Fibroblast of skin of right biceps (primary cell): ENCODE results near the gene SLC23A2.
A peak's percentile ranks its signal among the peaks of the same experiment; 100 is the strongest.

Experiments used
- DNase-seq: peaks from one replicate; pipeline ENCODE4 v3.0.0-alpha.2; 2013

Gene SLC23A2

DNA sequence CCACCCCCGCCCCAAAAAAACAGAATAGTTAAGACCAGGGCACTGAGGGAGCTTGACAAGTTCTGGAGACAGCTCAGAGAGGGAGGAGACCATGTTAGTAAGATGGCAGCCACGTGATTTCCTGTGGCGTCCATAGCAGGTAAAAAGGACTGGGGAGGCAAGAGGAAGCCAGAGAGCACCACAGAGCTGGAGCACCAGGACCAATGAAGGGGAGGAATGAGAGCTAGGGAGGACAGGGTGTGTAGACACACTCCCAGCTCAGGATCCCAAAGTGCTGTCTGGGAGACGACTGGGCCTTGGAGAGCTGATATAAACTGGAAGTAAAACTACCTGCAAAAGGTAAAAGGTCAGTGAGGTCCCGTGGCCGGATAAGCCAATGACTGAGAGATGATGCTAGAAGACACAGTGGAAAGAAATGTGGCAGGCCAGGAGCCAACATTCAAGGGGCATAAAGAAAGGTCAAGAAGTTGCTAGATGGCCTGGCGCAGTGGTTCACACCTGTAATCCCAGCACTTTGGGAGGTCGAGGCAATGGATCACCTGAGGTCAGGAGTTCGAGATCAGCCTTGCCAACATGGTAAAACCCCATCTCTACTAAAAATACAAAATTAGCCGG lies 39.0 kb downstream of the SLC23A2 start:
- DNase-seq: peak; percentile 3

GRCh38 chr20:4961746-4962145 lies 39.6 kb downstream of the SLC23A2 start:
- DNase-seq: peak; percentile 77

GRCh38 chr20:4959592-4959991 lies 41.7 kb downstream of the SLC23A2 start:
- DNase-seq: peak; percentile 26

GRCh38 chr20:4957939-4958362 lies 43.4 kb downstream of the SLC23A2 start:
- peak; percentile 45 for DNase-seq

DNA sequence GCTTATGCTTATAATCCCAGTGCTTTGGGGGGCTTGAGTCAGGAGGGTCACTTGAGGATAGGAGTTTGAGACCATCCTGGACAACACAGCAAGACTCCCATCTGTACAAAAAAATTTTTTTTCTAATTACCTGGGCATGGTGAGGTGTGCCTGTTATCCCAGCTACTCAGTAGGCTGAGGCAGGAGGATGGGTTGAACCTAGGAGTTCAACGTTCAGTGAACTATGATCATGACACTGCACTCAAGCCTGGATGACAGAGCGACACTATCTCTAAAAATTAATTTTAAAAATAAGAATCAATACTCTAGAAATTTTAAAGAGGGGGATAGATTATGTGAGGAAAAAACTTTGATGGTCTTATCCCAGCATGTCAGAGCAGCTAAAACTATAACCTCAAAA lies 44.1 kb downstream of the SLC23A2 start:
- DNase-seq: no peak

GRCh38 chr20:4956200-4956810 lies 45.0 kb downstream of the SLC23A2 start:
- DNase-seq: peak; percentile 55

- DNase-seq: no peak
These were observed 47.4 kb downstream of the SLC23A2 start for GRCh38 chr20:4953881-4954280.

- DNase-seq: no peak
These were observed 49.1 kb downstream of the SLC23A2 start for GRCh38 chr20:4952229-4952628.

DNA sequence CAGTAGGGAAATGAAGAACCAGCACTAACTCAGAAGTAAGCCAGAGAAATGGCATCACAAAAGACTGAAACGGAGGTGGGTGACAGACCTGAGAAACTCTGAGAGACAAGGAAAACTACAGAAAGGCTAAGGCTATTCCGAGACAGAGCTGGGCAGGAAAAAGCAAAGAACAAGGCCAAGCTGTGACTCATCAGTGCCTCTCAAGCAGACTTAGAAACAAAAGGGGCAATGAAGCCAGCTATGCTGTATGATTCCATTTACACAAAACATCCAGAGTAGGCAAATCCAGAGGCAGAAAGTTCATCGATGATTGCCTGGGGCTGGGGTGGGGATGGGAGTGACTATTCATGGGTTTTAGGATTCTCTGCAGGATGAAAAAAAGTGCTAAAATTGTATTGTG lies 50.0 kb downstream of the SLC23A2 start:
- peak; percentile 67 for DNase-seq

GRCh38 chr20:4950841-4951240 lies 50.5 kb downstream of the SLC23A2 start:
- DNase-seq: no peak

- no peak for DNase-seq
These were observed 50.9 kb downstream of the SLC23A2 start for GRCh38 chr20:4950437-4950836.

DNA sequence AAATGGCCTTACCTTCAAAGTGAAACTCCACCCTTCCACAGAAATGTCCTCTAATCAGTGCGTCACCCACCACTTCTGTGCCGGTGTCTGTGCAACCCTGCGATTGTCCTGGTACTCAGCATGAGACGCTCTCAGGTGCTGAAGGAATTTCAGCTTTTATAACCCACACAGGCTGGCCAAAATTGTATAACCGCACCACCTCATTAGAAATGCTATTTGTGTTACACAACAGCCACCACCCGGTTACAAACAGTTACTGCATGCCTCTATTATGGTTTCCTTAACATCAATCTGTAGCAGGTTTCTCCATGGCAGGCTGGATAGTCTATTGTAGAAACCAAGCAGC lies 51.5 kb downstream of the SLC23A2 start:
- no peak for DNase-seq

GRCh38 chr20:4947817-4948559 lies 53.3 kb downstream of the SLC23A2 start:
- DNase-seq: no peak

GRCh38 chr20:4946986-4947385 lies 54.3 kb downstream of the SLC23A2 start:
- no peak for DNase-seq

DNA sequence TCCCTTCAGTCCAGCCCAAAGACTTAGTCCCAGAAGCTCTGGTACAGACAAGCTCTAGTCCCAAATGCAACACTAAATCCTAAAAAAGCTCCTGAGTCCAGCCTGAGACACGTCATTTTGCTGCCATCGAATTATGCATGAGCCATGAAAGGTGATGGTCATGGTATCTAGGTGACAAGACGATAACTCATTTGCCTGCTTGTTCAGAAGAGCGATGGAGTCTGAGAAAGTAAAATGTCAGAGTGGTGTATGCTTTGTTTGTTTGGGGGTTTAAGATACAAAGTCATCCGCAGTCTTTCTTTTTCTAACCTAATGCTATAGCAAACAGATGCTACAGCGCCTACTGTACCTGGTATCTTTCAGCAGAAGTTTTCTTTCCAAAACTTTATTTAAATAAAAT lies 54.7 kb downstream of the SLC23A2 start:
- no peak for DNase-seq

DNA sequence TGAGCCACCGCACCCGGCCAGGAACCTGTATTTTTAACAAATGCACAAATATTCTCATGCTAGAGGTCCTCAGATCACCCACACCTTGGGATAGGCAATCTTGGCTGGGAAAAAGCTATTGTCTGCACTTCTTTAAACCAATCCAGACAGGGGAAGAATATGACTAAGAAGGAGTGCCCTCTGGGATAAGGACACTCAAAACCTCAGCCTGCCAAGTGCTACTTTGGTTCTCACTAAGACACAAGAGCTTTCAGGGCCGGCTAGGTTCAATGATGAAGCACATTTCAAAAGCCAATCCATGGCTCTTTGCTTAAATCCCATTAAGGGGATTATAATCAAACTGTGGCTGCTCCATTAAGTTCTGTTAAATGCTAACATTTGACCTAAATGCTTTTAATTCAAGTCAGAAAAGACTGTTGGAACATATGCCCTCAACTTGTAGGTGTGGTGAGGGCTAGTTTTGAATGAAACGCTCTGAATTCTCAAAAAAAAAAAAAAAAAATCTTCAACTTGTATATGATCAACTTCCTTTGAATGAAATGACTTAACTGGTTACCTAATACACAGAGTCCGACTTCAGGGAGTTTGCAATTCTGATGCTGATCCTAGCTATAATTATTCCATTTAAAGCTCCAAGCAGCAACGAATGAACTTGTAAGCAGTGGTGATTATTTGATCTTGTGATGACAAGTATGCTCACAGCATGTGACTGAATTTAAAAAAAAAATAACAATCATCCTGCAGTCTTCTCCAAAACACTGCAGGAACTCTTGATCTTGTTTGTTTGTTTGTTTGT lies 56.6 kb downstream of the SLC23A2 start:
- no peak for DNase-seq

- peak; percentile 62 for DNase-seq
These were observed 59.0 kb downstream of the SLC23A2 start for GRCh38 chr20:4942331-4942730.

DNA sequence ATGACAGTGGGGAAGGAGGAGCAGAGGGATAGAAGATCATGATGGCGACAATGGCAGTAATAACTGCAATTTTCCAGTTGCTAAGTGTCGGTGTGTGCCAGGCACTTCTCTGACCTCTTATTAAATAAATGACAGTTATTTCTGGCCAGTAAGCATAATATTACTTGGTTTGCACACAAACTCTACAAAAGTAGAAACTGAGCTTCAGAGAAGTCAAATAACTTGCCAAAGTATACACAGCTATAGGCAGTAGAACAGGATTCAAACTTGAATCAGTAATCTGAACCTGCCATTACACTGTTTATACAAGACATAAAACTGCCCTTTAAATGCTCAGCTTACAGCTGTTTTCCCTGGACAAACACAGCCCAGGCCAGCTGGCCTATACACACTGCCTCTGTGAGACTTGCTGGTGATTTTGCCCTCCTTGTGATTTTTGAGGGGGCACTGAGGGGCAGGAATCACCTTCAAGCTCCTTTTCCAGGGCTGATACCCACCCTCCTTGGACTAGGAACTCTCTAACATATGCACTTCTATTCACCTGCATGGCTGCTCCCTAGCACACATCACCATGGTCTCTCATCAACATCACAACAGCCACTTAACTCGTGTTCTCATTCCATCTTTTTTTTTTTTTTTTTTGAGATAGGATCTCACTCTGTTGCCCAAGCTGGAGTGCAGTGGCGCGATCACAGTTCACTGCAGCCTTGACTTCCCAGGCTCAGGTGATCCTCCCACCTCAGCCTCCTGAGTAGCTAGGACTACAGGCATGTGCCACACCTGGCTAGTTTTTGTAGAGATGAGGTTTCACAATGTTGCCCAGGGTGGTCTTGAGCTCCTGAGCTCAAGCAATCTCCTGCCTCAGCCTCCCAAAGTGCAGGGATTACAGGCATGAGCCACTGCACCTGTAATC lies 63.6 kb downstream of the SLC23A2 start:
- DNase-seq: no peak

DNA sequence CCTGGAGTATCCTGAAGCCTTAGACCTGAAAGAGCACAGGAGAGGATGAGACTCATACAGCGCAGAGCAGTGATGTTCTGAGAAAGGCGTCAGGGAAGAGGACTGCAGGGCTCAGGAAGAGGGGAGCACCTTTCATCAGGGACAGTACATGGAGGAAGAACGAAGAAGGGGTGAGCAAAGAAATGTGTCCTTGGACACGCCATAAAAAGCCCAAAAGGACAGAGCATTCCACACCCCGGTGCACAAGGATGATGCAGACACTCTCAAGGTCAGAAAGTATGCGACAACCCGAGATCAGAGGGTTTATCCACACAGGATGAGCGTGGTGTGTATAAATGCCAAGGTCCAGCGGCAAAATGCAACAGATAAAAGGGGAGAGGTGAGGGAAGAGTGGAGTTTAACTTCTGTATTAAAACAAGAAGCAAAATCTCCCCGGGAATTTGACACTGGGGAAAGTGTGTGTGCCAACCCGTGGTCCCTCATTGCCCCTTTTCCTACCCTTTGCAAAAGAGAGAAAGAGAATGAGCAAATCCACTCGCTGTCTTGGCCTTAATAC lies 64.4 kb downstream of the SLC23A2 start:
- DNase-seq: no peak

DNA sequence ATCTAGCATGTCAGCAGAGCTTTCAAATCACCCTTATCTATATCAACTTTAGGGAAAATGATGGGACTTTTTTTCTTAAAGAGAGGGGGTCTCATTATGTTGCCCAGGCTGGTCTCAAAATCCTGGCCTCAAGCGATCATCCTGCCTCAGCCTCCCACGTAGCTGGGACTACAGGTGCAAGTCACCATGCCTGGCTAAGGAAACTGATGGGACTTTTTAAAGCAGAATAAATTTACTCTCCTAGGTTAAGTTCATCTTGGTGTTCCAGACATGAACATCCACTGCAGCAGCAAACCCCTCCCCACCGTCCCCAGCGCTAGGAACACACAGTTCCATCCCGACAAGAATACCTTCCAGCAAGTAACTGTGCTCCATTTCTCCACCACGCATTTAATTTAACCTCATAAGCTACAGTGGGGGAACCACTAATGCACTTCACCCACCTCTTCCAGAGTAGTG lies 64.9 kb downstream of the SLC23A2 start:
- DNase-seq: no peak

GRCh38 chr20:4932061-4932460 lies 69.2 kb downstream of the SLC23A2 start:
- no peak for DNase-seq
